IMR-90 (cell line): ENCODE results near the gene HNMT. TPM values are rescaled to one million over a fixed set of nuclear protein-coding genes. Genes with fewer than 3 reads are reported as not detected.

Experiments used
- ATAC-seq: fragments of 200-7000 bp; cut with Tn5 transposase; 2 replicates; pipeline ENCODE4 v1.9.1; 2020; ENCODE audit warnings: low read depth, mild to moderate bottlenecking, moderate library complexity
- BruUV-seq: library from RNA; stranded (reverse); fragments of 400-500 nt; replicated peaks from 2 replicates; lab custom pipeline; 2021; lab: Mats Ljungman, UMichigan
- CTCF ChIA-PET: fragments of 300-600 bp; formaldehyde crosslinking; extraction: SDS; loops from one replicate; lab custom pipeline; 2021; ENCODE audit warnings: antibody characterized with exemption; lab: Yijun Ruan, JAX
- POLR2A ChIA-PET: fragments of 300-600 bp; sonication (Branson Sonifier 250); formaldehyde crosslinking; loops from one replicate; lab custom pipeline; 2022; ENCODE audit warnings: antibody characterized with exemption; ENCODE audit not compliant: unreplicated experiment; lab: Charles Lee
- DNase-seq: peaks from one replicate; pipeline ENCODE4 v3.0.0; 2013
- H2AFZ ChIP-seq: replicated peaks from 2 replicates; pipeline ENCODE3; 2013; ENCODE audit warnings: low read length, mild to moderate bottlenecking; ENCODE audit not compliant: poor library complexity
- H2AK5ac ChIP-seq: 2 replicates; pipeline ENCODE4 v1.6.1; 2013; ENCODE audit warnings: low read depth, low read length, inconsistent platforms
- H2AK9ac ChIP-seq: replicated peaks from 2 replicates; pipeline ENCODE3; 2013; ENCODE audit warnings: mild to moderate bottlenecking, low read depth, low read length, moderate library complexity; ENCODE audit not compliant: poor library complexity
- H2BK120ac ChIP-seq: 2 replicates; pipeline ENCODE4 v1.6.1; 2013; ENCODE audit warnings: low read depth, low read length, inconsistent platforms
- H2BK15ac ChIP-seq: 3 replicates; pipeline ENCODE4 v1.6.1; 2013; ENCODE audit warnings: low read depth, low read length, inconsistent platforms
- H2BK20ac ChIP-seq: 2 replicates; pipeline ENCODE4 v1.6.1; 2013; ENCODE audit warnings: low read depth, mild to moderate bottlenecking, inconsistent platforms, low read length, moderate library complexity
- H2BK5ac ChIP-seq: 2 replicates; pipeline ENCODE4 v1.6.1; 2013; ENCODE audit warnings: mild to moderate bottlenecking, low read depth, low read length, inconsistent platforms; ENCODE audit not compliant: poor library complexity, severe bottlenecking
- H3K14ac ChIP-seq: replicated peaks from 2 replicates; pipeline ENCODE4 v1.6.1; 2013; ENCODE audit warnings: low read depth, low read length, inconsistent platforms
- H3K18ac ChIP-seq: 2 replicates; pipeline ENCODE4 v1.6.1; 2013; ENCODE audit warnings: low read depth, low read length, control low read depth
- H3K23ac ChIP-seq: 2 replicates; pipeline ENCODE4 v1.6.1; 2013; ENCODE audit warnings: low read depth, low read length, inconsistent platforms
- H3K27ac ChIP-seq: 2 replicates; pipeline ENCODE4 v1.5.1; 2013; ENCODE audit warnings: mild to moderate bottlenecking, control low read depth, low read length; ENCODE audit not compliant: insufficient read depth
- H3K27me3 ChIP-seq: 2 replicates; pipeline ENCODE4 v1.6.1; 2013; ENCODE audit warnings: low read length; ENCODE audit not compliant: control insufficient read depth, insufficient read depth
- H3K36me3 ChIP-seq: 2 replicates; pipeline ENCODE4 v1.6.1; 2013; ENCODE audit warnings: low read length, mixed read lengths; ENCODE audit not compliant: control insufficient read depth, insufficient read depth
- H3K4ac ChIP-seq: 2 replicates; pipeline ENCODE4 v1.6.1; 2013; ENCODE audit warnings: low read depth, low read length, inconsistent platforms
- H3K4me1 ChIP-seq: 2 replicates; pipeline ENCODE4 v1.6.1; 2013; ENCODE audit warnings: low read length, mixed read lengths; ENCODE audit not compliant: control insufficient read depth, insufficient read depth
- H3K4me2 ChIP-seq: 2 replicates; pipeline ENCODE4 v1.6.1; 2013; ENCODE audit warnings: low read depth, mild to moderate bottlenecking, control low read depth, low read length, moderate library complexity
- H3K4me3 ChIP-seq: 2 replicates; pipeline ENCODE4 v1.5.1; 2013; ENCODE audit warnings: low read depth, mild to moderate bottlenecking, control low read depth, low read length, moderate library complexity; ENCODE audit not compliant: insufficient read depth
- H3K56ac ChIP-seq: 2 replicates; pipeline ENCODE4 v1.6.1; 2013; ENCODE audit warnings: low read length, inconsistent platforms; ENCODE audit not compliant: insufficient read depth; ENCODE audit errors: extremely low read depth
- H3K79me1 ChIP-seq, 2 experiments: 2 replicates each; pipeline ENCODE4 v1.6.1; 2013; ENCODE audit warnings: low read length in 2 of 2, inconsistent platforms in 1 of 2, low read depth in 1 of 2
- H3K9ac ChIP-seq: 2 replicates; pipeline ENCODE4 v1.6.1; 2013; ENCODE audit warnings: low read depth, low read length, control low read depth
- H3K9me1 ChIP-seq: 2 replicates; pipeline ENCODE4 v1.6.1; 2013; ENCODE audit warnings: low read length, inconsistent platforms; ENCODE audit not compliant: insufficient read depth
- H3K9me3 ChIP-seq: 2 replicates; pipeline ENCODE4 v1.6.1; 2013; ENCODE audit warnings: low read length; ENCODE audit not compliant: control insufficient read depth, insufficient read depth
- H4K20me1 ChIP-seq: 2 replicates; pipeline ENCODE4 v1.6.1; 2013; ENCODE audit warnings: low read length, inconsistent platforms; ENCODE audit not compliant: insufficient read depth
- H4K5ac ChIP-seq: 2 replicates; pipeline ENCODE4 v1.6.1; 2013; ENCODE audit warnings: mild to moderate bottlenecking, low read depth, low read length, control low read depth
- H4K8ac ChIP-seq, 2 experiments: 2 replicates each; pipeline ENCODE4 v1.6.1; 2013; ENCODE audit warnings: low read depth in 2 of 2, low read length in 2 of 2, control low read depth in 1 of 2, inconsistent platforms in 1 of 2
- H4K91ac ChIP-seq: 2 replicates; pipeline ENCODE4 v1.6.1; 2013; ENCODE audit warnings: low read depth, low read length, inconsistent platforms; ENCODE audit not compliant: insufficient read depth
- CEBPB ChIP-seq: IDR thresholded peaks from 2 replicates; pipeline ENCODE4 v1.6.1; 2012; ENCODE audit warnings: low read depth, low read length, improper control_type of control experiment
- CHD1 ChIP-seq: IDR thresholded peaks from 2 replicates; pipeline ENCODE4 v1.6.1; 2012; ENCODE audit warnings: low read depth, low read length, improper control_type of control experiment
- FOS ChIP-seq: fragments of 150-350 bp; IDR thresholded peaks from 2 replicates; pipeline ENCODE4 v1.6.1; 2016; ENCODE audit warnings: low read depth, low read length
- MAFK ChIP-seq: IDR thresholded peaks from 2 replicates; pipeline ENCODE4 v1.6.1; 2012; ENCODE audit warnings: low read depth, low read length, improper control_type of control experiment
- POLR2A ChIP-seq: IDR thresholded peaks from 2 replicates; pipeline ENCODE4 v1.6.1; 2012; ENCODE audit warnings: mild to moderate bottlenecking, low read depth, low read length
- RCOR1 ChIP-seq: IDR thresholded peaks from 2 replicates; pipeline ENCODE4 v1.6.1; 2012; ENCODE audit warnings: mild to moderate bottlenecking, low read length, improper control_type of control experiment; ENCODE audit not compliant: insufficient replicate concordance
- WGBS, 2 experiments: methylation state at CpG; one replicate each; pipeline versions ENCODE4 v1.1.5 to v1.1.7; 2013; ENCODE audit warnings: missing lambda C conversion rate in 2 of 2; ENCODE audit not compliant: insufficient read length in 1 of 2; ENCODE audit errors: extremely low coverage in 2 of 2; 5-methylcytosine and 5-hydroxymethylcytosine counted together
- dilution Hi-C: fragments of 300-500 bp; cut with HindIII; formaldehyde crosslinking; loops from one replicate; pipeline ENCODE4 v1.14.3; 2018; ENCODE audit warnings: low sequenced_read_pairs; ENCODE audit not compliant: unreplicated experiment
- in situ Hi-C: fragments of 300-500 bp; cut with MboI; formaldehyde crosslinking; loops from 3 replicates; pipeline ENCODE4 v1.14.3; 2019; ENCODE audit warnings: low sequenced_read_pairs, inconsistent platforms, mixed read lengths
- intact Hi-C: fragments of 100-400 bp; cut with micrococcal nuclease; formaldehyde crosslinking; loops from 2 replicates; pipeline ENCODE4 v1.10.0; 2022
- polyA plus RNA-seq, 3 experiments: library from polyadenylated mRNA; depleted of rRNA; stranded (reverse); fragments of >200 nt; gene quantifications; 2 replicates each; pipeline ENCODE4 v1.2.3, GENCODE V29; 2012; ENCODE audit warnings: low replicate concordance in 1 of 3
- total RNA-seq: library from RNA; depleted of rRNA; stranded (reverse); fragments of >200 nt; gene quantifications from 2 replicates; pipeline ENCODE4 v1.2.3, GENCODE V29; 2012
- TF ChIP-seq, protein P1 (sequence below): fragments of 150-350 bp; IDR thresholded peaks from 2 replicates; pipeline ENCODE4 v1.6.1; 2017; ENCODE audit warnings: mild to moderate bottlenecking, antibody characterized with exemption, low read length, low read depth

Gene HNMT
- total and polyA plus RNA-seq, 2 of the 4 experiments (the other 2 are of a cell fraction): 6.4 to 14.2 TPM

DNA sequence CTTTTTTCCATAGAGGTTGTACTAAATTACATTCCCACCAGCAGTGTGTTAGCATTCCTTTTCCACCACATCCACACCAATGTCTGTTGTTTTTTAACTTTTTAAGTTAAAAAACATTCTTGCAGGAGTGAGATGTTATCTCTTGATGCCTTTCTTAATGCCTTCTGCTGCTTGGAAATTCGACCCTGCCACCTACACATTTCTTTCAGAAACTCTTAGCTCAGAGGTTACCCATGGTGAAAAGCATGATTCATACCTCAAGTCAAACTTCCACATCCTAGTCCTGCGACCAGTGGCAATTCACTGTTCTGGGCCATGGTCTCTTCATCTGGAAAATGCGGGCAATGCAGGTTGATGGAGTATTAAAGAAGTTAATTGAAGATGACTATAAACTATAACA lies 12.7 kb upstream of the HNMT start:
- H3K23ac ChIP-seq: no peak overlapping the region
- dilution Hi-C loops (no loop called here), in situ Hi-C loops (loop anchor here (10.0 kb wide), 1 partner anchor 323 kb away; no protein-coding TSS in a partner anchor), intact Hi-C loops (no loop called here)
- no CpG with 5 or more reads among the region's 3 CpGs for WGBS, 2 experiments
- H2AK5ac ChIP-seq: no peak overlapping the region
- no peak overlapping the region for H3K27ac ChIP-seq
- ChIA-PET POLR2A (no interaction called here), CTCF (interaction anchor here (1.1 to 2.1 kb wide), 3 partner anchors 139 to 836 kb away, joined by 3 to 6 read pairs (median 3); no protein-coding TSS in a partner anchor)
- no peak overlapping the region for H3K9ac ChIP-seq
- H4K91ac ChIP-seq: no peak overlapping the region
- H2AK9ac ChIP-seq: no peak overlapping the region
- H3K4me1 ChIP-seq: peaks cover 2% of the 10 kb centered on the region
- no peak overlapping the region for H3K14ac ChIP-seq
- ATAC-seq (peak; percentile 78), DNase-seq (peak; percentile 84)
- H3K9me1 ChIP-seq: peaks cover 3% of the 10 kb centered on the region; the same call in 1 of the 2 replicates
- no peak overlapping the region for H4K8ac ChIP-seq
- H4K20me1 ChIP-seq: no peaks in the 10 kb centered on the region
- no peaks in the 10 kb centered on the region for H3K79me1 ChIP-seq
- no peak overlapping the region for H3K4ac ChIP-seq
- H3K36me3 ChIP-seq: no peaks in the 10 kb centered on the region
- H3K18ac ChIP-seq: no peak overlapping the region
- no peak overlapping the region for H2BK20ac ChIP-seq
- H4K5ac ChIP-seq: no peak overlapping the region
- no TSS peak for BruUV-seq
- no peak overlapping the region for H3K4me2 ChIP-seq
- TF ChIP-seq FOS (0 out of 2 replicates have a peak, but pooled peaks have one; percentile 5), MAFK (no peak), POLR2A (no peak), CHD1 (no peak), RCOR1 (no peak), CEBPB (0 out of 2 replicates have a peak, but pooled peaks have one; percentile 1)
- TF ChIP-seq, protein P1, sequence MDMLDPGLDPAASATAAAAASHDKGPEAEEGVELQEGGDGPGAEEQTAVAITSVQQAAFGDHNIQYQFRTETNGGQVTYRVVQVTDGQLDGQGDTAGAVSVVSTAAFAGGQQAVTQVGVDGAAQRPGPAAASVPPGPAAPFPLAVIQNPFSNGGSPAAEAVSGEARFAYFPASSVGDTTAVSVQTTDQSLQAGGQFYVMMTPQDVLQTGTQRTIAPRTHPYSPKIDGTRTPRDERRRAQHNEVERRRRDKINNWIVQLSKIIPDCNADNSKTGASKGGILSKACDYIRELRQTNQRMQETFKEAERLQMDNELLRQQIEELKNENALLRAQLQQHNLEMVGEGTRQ: no peak
- no peak overlapping the region for H2BK120ac ChIP-seq
- H3K9me3 ChIP-seq: no peaks in the 10 kb centered on the region
- no peak overlapping the region for H2BK15ac ChIP-seq
- no peaks in the 10 kb centered on the region for H3K27me3 ChIP-seq
- no peak overlapping the region for H3K56ac ChIP-seq
- H2BK5ac ChIP-seq: no peak overlapping the region
- no peak overlapping the region for H2AFZ ChIP-seq
- H3K4me3 ChIP-seq: no peak overlapping the region
